Measurements from ENCODE around the gene BACH2. TPM values are rescaled to one million over a fixed set of nuclear protein-coding genes. Genes with fewer than 3 reads are reported as not detected.

BACH2 gene
- total and polyA plus RNA-seq, 2 of the 8 experiments (the other 6 are each of a cell fraction or from before 2014, with no cell fraction given) = 1.9 to 5.9 TPM

- Histone ChIP-seq H2AFZ (ENCODE audit: low read length) (no peak overlapping the region), H3K4me2 (ENCODE audit: insufficient read depth in 1 of 2, low read depth in 2 of 2, low read length in 2 of 2) (no peak overlapping the region), H3K23ac (ENCODE audit: insufficient read length) (no peak overlapping the region), H3K56ac (replicated peaks; ENCODE audit: insufficient read length, low read depth, low read length) (no peak overlapping the region), H2BK120ac (replicated peaks; ENCODE audit: low read depth, low read length) (no peak overlapping the region), H4K8ac (ENCODE audit: extremely low read depth, insufficient read depth, low read length) (no peak overlapping the region), H2BK20ac (ENCODE audit: low read length) (no peak overlapping the region), H3K9me3 (ENCODE audit: insufficient read depth in 2 of 2, low read depth in 1 of 2, low read length in 1 of 2) (peaks cover 3% of the 10 kb centered on the region in 2 experiments), H3K27ac (ENCODE audit: low read depth, low read length) (no peak overlapping the region), H3K4ac (replicated peaks; ENCODE audit: insufficient read length, low read depth, low read length) (no peak overlapping the region), H3K79me1 (ENCODE audit: low read depth, low read length) (no peaks in the 10 kb centered on the region), H3K14ac (ENCODE audit: insufficient read length) (no peak overlapping the region), H2BK12ac (ENCODE audit: low read depth, low read length) (no peak overlapping the region), H4K91ac (replicated peaks; ENCODE audit: insufficient read length, low read length) (no peak overlapping the region), H3K36me3 (ENCODE audit: control insufficient read depth in 2 of 4, insufficient read depth in 4 of 4, low read length in 3 of 4) (no peaks in the 10 kb centered on the region; a peak in 1 of 8 replicates), H3K27me3 (replicated peaks in 1 of 4; ENCODE audit: control insufficient read depth in 3 of 4, extremely low read depth in 1 of 4, insufficient read depth in 3 of 4, low read length in 3 of 4) (no peaks in the 10 kb centered on the region), H2AK5ac (ENCODE audit: low read depth, low read length) (no peak overlapping the region), H3K9ac (replicated peaks in 1 of 4; ENCODE audit: extremely low read depth in 1 of 4, low read depth in 3 of 4, low read length in 3 of 4) (no peak overlapping the region), H3K23me2 (ENCODE audit: low read depth, low read length) (no peaks in the 10 kb centered on the region), H4K20me1 (replicated peaks in 1 of 2; ENCODE audit: control insufficient read depth in 1 of 2, insufficient read depth in 2 of 2, low read length in 2 of 2) (no peaks in the 10 kb centered on the region), H3K4me3 (ENCODE audit: extremely low read depth in 1 of 4, insufficient read depth in 2 of 4, low read depth in 3 of 4, low read length in 4 of 4) (no peak overlapping the region), H3K4me1 (replicated peaks in 1 of 4; ENCODE audit: control insufficient read depth in 3 of 4, insufficient read depth in 4 of 4, low read length in 3 of 4) (peaks cover 0 to 6% (median 3%) of the 10 kb centered on the region in 4 experiments; a peak in 2 of 7 replicates), H2BK5ac (ENCODE audit: low read depth, low read length) (no peak overlapping the region), H4K5ac (ENCODE audit: insufficient read length, low read depth, low read length) (no peak overlapping the region), H3K18ac (ENCODE audit: extremely low read depth, low read length) (no peak overlapping the region), H2BK15ac (ENCODE audit: low read length) (no peak overlapping the region), H3K79me2 (ENCODE audit: control insufficient read depth in 1 of 2, insufficient read depth in 2 of 2, low read length in 2 of 2) (no peaks in the 10 kb centered on the region)
- 95% methylated on average over 2 of the region's 2 CpGs; no CpG with 5 or more reads in 1 of the 2 experiments for WGBS, 2 experiments (ENCODE audit: extremely low coverage in 1 of 2, insufficient coverage in 1 of 2, insufficient read length in 1 of 2, insufficient replicate concordance in 2 of 2, low coverage in 1 of 2, low lambda C conversion rate in 2 of 2, missing lambda C conversion rate in 1 of 2)
- CTCF ChIA-PET (ENCODE audit: partially characterized antibody) = interaction anchor here (0.8 to 1.6 kb wide), 2 partner anchors 13 to 35 kb away, joined by 3 read pairs; no protein-coding TSS in a partner anchor
- FAIRE-seq (no peak), DNase-seq (ENCODE audit: low read depth in 1 of 2, low spot score in 2 of 2) (no peak)
- POLR2A ChIA-PET (ENCODE audit: partially characterized antibody) = interaction anchor here (0.9 kb wide), 1 partner anchor 34 kb away, joined by 4 read pairs; no protein-coding TSS in a partner anchor
- TF ChIP-seq TAF1 (IDR thresholded peaks at IDR 0.05; ENCODE audit: low read depth, low read length) (no peak), KDM4A (IDR thresholded peaks at IDR 0.05; ENCODE audit: low read depth, low read length, severe bottlenecking) (no peak), USF2 (IDR thresholded peaks at IDR 0.05; ENCODE audit: low read length) (no peak), TCF12 (IDR thresholded peaks at IDR 0.05; ENCODE audit: low read depth, low read length) (no peak), SRF (IDR thresholded peaks at IDR 0.05; ENCODE audit: low read depth, low read length) (no peak), POLR2AphosphoS5 (IDR thresholded peaks at IDR 0.05; ENCODE audit: low read depth, low read length) (no peak), SIRT6 (IDR thresholded peaks at IDR 0.05; ENCODE audit: low read length) (no peak), TBP (IDR thresholded peaks at IDR 0.05; ENCODE audit: low read depth, low read length) (no peak), CTCF (IDR thresholded peaks at IDR 0.05; ENCODE audit: control extremely low read depth in 1 of 3, insufficient read depth in 1 of 3, low read depth in 1 of 3, low read length in 3 of 3) (no peak), CHD2 (IDR thresholded peaks at IDR 0.05; ENCODE audit: low read length) (no peak)
Observed at GRCh38 chr6:90048206-90048967, 248.3 kb downstream of the BACH2 start.
